ENCODE measurements around the gene ASAP3. TPM values are rescaled to one million over a fixed set of nuclear protein-coding genes. Genes with fewer than 3 reads are reported as not detected.
A peak's percentile ranks its signal among the peaks of the same experiment; 100 is the strongest.

ASAP3 gene
- total and polyA plus RNA-seq, 2 experiments from 2014 or later, result 62.0 to 157 TPM

DNA sequence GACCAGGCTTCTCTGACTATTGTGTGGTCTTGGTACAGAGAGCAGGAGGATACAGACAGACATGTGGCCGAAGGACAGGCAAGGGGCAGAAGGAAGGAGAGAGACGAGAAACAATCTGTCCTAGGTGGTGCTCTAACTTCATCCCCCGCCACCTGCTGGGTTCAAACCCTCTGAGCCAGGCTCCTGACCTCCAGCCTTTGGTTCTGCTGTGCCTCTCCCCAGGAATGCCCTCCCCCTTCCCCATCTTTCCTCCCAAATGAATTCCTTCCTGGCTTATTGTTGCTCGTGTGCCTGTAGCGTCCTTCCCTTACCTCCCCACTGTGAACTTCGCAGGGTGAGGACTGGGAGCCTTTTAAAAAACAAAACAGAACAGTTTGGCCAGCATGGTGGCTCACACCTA lies 64.8 kb downstream of the ASAP3 start:
- Histone ChIP-seq H3K9me3 (ENCODE audit: low read depth) (no peaks in the 10 kb centered on the region), H3K4me1 (ENCODE audit: low read depth) (peaks cover 49% of the 10 kb centered on the region), H3K36me3 (peaks cover 16% of the 10 kb centered on the region), H3K27ac (peak overlapping the region; percentile 77), H3K27me3 (no peaks in the 10 kb centered on the region), H3K4me3 (no peak overlapping the region)
- TF ChIP-seq, protein P1, sequence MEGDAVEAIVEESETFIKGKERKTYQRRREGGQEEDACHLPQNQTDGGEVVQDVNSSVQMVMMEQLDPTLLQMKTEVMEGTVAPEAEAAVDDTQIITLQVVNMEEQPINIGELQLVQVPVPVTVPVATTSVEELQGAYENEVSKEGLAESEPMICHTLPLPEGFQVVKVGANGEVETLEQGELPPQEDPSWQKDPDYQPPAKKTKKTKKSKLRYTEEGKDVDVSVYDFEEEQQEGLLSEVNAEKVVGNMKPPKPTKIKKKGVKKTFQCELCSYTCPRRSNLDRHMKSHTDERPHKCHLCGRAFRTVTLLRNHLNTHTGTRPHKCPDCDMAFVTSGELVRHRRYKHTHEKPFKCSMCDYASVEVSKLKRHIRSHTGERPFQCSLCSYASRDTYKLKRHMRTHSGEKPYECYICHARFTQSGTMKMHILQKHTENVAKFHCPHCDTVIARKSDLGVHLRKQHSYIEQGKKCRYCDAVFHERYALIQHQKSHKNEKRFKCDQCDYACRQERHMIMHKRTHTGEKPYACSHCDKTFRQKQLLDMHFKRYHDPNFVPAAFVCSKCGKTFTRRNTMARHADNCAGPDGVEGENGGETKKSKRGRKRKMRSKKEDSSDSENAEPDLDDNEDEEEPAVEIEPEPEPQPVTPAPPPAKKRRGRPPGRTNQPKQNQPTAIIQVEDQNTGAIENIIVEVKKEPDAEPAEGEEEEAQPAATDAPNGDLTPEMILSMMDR (IDR thresholded peaks at IDR 0.05; ENCODE audit: low read depth, low read length), result no peak
- DNase-seq (ENCODE audit: low read depth in 1 of 2, low spot score in 1 of 2), result peak in 1 of 2 donors; percentile 16

DNA sequence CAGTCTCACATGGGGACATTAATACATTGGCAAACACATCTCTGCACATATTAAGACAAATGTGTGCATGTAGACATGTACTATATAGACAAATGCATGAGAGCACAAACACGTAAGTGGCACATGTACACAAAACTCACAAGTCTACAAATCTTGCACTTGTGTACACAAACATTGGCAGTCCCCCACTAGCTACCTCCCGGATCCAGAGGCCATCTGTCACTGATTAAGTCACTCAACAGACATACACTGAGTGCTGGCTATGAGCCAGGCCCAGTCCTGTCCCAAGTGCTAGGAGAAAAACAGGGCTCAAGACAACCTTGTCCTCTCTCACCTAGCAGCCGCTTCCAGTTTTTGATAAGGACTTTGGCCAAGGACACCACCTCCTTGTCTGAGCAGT lies 66.4 kb downstream of the ASAP3 start:
- no peak overlapping the region for H3K4me3 ChIP-seq
- peak overlapping the region; percentile 77 for H3K27ac ChIP-seq
- peak in 1 of 2 donors; percentile 89 for DNase-seq (ENCODE audit: low read depth in 1 of 2, low spot score in 1 of 2)
- no peaks in the 10 kb centered on the region for H3K27me3 ChIP-seq
- TF ChIP-seq, protein P1 (IDR thresholded peaks at IDR 0.05; ENCODE audit: low read depth, low read length), result no peak
- H3K4me1 ChIP-seq (ENCODE audit: low read depth), result peaks cover 39% of the 10 kb centered on the region
- H3K36me3 ChIP-seq, result peaks cover 24% of the 10 kb centered on the region
- H3K9me3 ChIP-seq (ENCODE audit: low read depth), result no peaks in the 10 kb centered on the region

DNA sequence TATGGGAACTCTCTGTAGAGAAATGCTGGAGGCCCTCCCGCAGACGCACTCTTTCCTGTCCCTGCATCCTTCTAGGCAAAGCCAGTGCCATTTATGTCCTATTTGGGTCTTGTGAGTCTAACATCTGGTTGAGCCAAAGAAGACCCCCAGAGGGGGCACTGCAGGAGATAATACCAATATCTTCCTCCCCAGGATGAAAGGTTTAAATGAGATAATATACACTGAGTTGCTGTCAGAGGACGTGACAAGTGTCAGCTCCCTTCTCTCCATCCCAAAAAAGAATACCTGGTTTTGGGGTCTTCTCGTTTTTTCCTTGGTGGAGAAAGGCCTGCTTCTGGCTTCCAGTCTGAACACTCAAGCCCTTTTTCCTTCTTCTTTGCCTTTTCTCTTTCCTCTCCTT lies 67.0 kb downstream of the ASAP3 start:
- no peak overlapping the region for H3K4me3 ChIP-seq
- H3K36me3 ChIP-seq, result peaks cover 24% of the 10 kb centered on the region
- peak overlapping the region; percentile 77 for H3K27ac ChIP-seq
- no peak for DNase-seq (ENCODE audit: low read depth in 1 of 2, low spot score in 1 of 2)
- TF ChIP-seq, protein P1 (IDR thresholded peaks at IDR 0.05; ENCODE audit: low read depth, low read length), result no peak
- no peaks in the 10 kb centered on the region for H3K9me3 ChIP-seq (ENCODE audit: low read depth)
- H3K4me1 ChIP-seq (ENCODE audit: low read depth), result peaks cover 33% of the 10 kb centered on the region
- no peaks in the 10 kb centered on the region for H3K27me3 ChIP-seq

DNA sequence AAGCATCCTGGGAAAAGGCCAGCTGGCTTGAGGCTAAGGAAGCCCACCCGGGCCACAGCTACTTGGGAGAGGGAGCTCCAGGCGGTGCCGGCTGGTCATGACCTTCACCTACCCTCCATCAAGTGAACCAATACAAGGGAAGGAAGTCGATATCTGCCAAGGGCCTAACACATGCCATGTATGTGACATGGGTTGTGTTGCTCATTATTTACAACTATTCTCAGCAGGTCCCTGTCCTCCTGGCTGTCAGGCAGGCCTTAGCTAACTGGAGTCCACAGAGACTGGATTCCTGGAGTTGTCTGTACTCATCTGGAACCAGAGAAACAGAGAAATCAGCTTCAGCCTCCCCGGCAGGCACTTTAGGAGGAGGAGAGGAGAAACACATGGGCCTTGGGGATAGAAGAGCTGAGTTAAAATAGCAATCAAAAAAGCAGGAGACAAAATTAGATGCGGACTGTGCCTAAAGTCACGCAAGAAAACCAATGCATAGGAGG lies 75.1 kb downstream of the ASAP3 start:
- no peaks in the 10 kb centered on the region for H3K27me3 ChIP-seq
- H3K4me1 ChIP-seq (ENCODE audit: low read depth), result peaks cover 20% of the 10 kb centered on the region

DNA sequence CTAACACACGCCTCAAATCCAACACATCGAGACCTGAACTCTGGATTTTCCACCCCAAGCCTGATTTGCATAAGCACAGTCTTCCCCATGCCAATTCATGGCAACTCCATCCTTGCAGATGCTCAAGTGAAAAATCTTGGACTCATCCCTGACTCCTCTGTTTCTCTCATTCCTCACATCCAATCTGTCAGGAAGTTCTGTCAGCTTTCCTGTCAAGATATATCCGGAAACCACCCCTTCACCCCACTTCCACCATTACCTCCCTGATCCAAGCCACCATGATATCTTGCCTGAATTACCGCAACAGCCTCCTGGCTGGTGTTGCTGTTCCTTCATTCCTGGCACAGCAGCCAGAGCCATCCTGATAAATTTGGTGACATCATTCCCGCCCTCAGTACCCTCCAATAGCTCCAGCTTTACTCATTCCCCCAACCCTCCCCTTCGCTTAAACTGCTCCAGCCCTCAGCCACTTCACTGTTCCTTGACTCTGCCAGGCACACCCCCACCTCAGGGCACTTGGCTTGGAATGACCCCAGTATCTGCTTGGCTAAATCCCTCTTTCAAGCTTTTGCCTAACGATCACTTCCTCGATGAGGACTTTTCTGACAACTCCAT lies 76.9 kb downstream of the ASAP3 start:
- Histone ChIP-seq H3K36me3 (peaks cover 19% of the 10 kb centered on the region), H3K9me3 (ENCODE audit: low read depth) (no peaks in the 10 kb centered on the region), H3K27me3 (no peaks in the 10 kb centered on the region), H3K4me3 (no peak overlapping the region), H3K27ac (no peak overlapping the region), H3K4me1 (ENCODE audit: low read depth) (peaks cover 27% of the 10 kb centered on the region)
- TF ChIP-seq, protein P1 (IDR thresholded peaks at IDR 0.05; ENCODE audit: low read depth, low read length), result no peak
- peak in 1 of 2 donors; percentile 64 for DNase-seq (ENCODE audit: low read depth in 1 of 2, low spot score in 1 of 2)

More for the DNA sequence above, 75.1 kb downstream of the ASAP3 start:
- TF ChIP-seq, protein P1 (IDR thresholded peaks at IDR 0.05; ENCODE audit: low read depth, low read length), result no peak
- peak overlapping the region; percentile 79 for H3K27ac ChIP-seq
- no peaks in the 10 kb centered on the region for H3K9me3 ChIP-seq (ENCODE audit: low read depth)
- H3K4me3 ChIP-seq, result no peak overlapping the region
- no peak for DNase-seq (ENCODE audit: low read depth in 1 of 2, low spot score in 1 of 2)
- H3K36me3 ChIP-seq, result peaks cover 26% of the 10 kb centered on the region
